GM23338 (cell line): ENCODE data around the gene SLC22A4. TPM values are rescaled to one million over a fixed set of nuclear protein-coding genes. Genes with fewer than 3 reads are reported as not detected.

ENCODE experiments used
- ATAC-seq: fragments of 200-7000 bp; cut with Tn5 transposase; 3 replicates; pipeline ENCODE4 v1.9.1; 2020
- DNase-seq: peaks from one replicate; pipeline ENCODE4 v3.0.0-alpha.2; 2015; ENCODE audit warnings: low spot score
- H2AFZ ChIP-seq: fragments of 200-600 bp; sonication (generic); 2 replicates; pipeline ENCODE4 v1.8.0; 2016; ENCODE audit warnings: antibody characterized with exemption, mild to moderate bottlenecking, moderate library complexity
- H3F3A ChIP-seq: fragments of 200-600 bp; sonication (generic); replicated peaks from 2 replicates; pipeline ENCODE4 v1.8.0; 2017; ENCODE audit warnings: antibody characterized with exemption, mixed run types, low read depth
- H3K27ac ChIP-seq: fragments of 200-600 bp; sonication (generic); 2 replicates; pipeline ENCODE4 v1.6.1; 2016; ENCODE audit warnings: low read depth
- H3K27me3 ChIP-seq: fragments of 200-600 bp; sonication (generic); 2 replicates; pipeline ENCODE4 v1.8.0; 2016; ENCODE audit warnings: mild to moderate bottlenecking, mixed run types, moderate library complexity; ENCODE audit not compliant: insufficient read depth
- H3K36me3 ChIP-seq: fragments of 200-600 bp; sonication (generic); 2 replicates; pipeline ENCODE4 v1.8.0; 2016; ENCODE audit warnings: mild to moderate bottlenecking; ENCODE audit not compliant: insufficient read depth
- H3K4me1 ChIP-seq: fragments of 200-600 bp; sonication (generic); 2 replicates; pipeline ENCODE4 v1.8.0; 2016; ENCODE audit warnings: mild to moderate bottlenecking, moderate library complexity; ENCODE audit not compliant: insufficient read depth
- H3K4me2 ChIP-seq: fragments of 200-600 bp; sonication (generic); 2 replicates; pipeline ENCODE4 v1.7.1; 2017; ENCODE audit warnings: mixed run types
- H3K4me3 ChIP-seq: fragments of 200-600 bp; sonication (generic); 2 replicates; pipeline ENCODE4 v1.6.1; 2016; ENCODE audit warnings: mixed run types
- H3K79me2 ChIP-seq: fragments of 200-600 bp; sonication (generic); replicated peaks from 2 replicates; pipeline ENCODE4 v1.8.0; 2017; ENCODE audit warnings: mild to moderate bottlenecking; ENCODE audit not compliant: insufficient read depth
- H3K9me2 ChIP-seq: fragments of 200-600 bp; sonication (generic); 2 replicates; pipeline ENCODE4 v1.8.0; 2017; ENCODE audit not compliant: insufficient read depth
- H4K20me1 ChIP-seq: fragments of 200-600 bp; sonication (generic); replicated peaks from 2 replicates; pipeline ENCODE4 v1.8.0; 2017; ENCODE audit warnings: mild to moderate bottlenecking; ENCODE audit not compliant: insufficient read depth
- H3K27ac Mint-ChIP-seq: 2 replicates; pipeline ENCODE4 v1.8.0; 2020; ENCODE audit warnings: inconsistent platforms, mild to moderate bottlenecking, moderate library complexity, mixed read lengths
- H3K27me3 Mint-ChIP-seq: 3 replicates; pipeline ENCODE4 v1.8.0; 2022; ENCODE audit warnings: low read depth, mild to moderate bottlenecking, moderate library complexity, mixed read lengths, inconsistent platforms; ENCODE audit not compliant: insufficient read depth, poor library complexity
- H3K36me3 Mint-ChIP-seq: 3 replicates; pipeline ENCODE4 v1.8.0; 2021; ENCODE audit warnings: low read depth, mild to moderate bottlenecking, inconsistent platforms, moderate library complexity, mixed read lengths
- H3K4me1 Mint-ChIP-seq: 3 replicates; pipeline ENCODE4 v1.8.0; 2020; ENCODE audit warnings: mild to moderate bottlenecking, inconsistent platforms, mixed read lengths
- H3K4me3 Mint-ChIP-seq: 3 replicates; pipeline ENCODE4 v1.8.0; 2021; ENCODE audit warnings: moderate library complexity, mild to moderate bottlenecking, inconsistent platforms, mixed read lengths
- H3K9me3 Mint-ChIP-seq: 3 replicates; pipeline ENCODE4 v1.8.0; 2020; ENCODE audit warnings: moderate library complexity, mild to moderate bottlenecking, inconsistent platforms, mixed read lengths
- CTCF ChIP-seq, 2 experiments: fragments of 200-600 bp in 1 of 2; sonication (generic) in 1 of 2; conservative IDR thresholded peaks; 2 replicates each; pipeline versions ENCODE4 v1.5.1 to v1.6.1; 2016 to 2017; ENCODE audit warnings: antibody characterized with exemption in 2 of 2, low read depth in 2 of 2, mild to moderate bottlenecking in 2 of 2, moderate library complexity in 1 of 2
- ETS1 ChIP-seq: IDR thresholded peaks from 2 replicates; pipeline ENCODE4 v1.6.1; 2016; ENCODE audit warnings: antibody characterized with exemption
- EZH2 ChIP-seq: fragments of 200-600 bp; sonication (generic); IDR thresholded peaks from one replicate; pipeline ENCODE4 v1.8.0; 2017; ENCODE audit warnings: antibody characterized with exemption, mild to moderate bottlenecking, low read depth; ENCODE audit not compliant: unreplicated experiment
- JUNB ChIP-seq: IDR thresholded peaks from one replicate; pipeline ENCODE4 v1.6.1; 2016; ENCODE audit warnings: antibody characterized with exemption; ENCODE audit not compliant: unreplicated experiment
- NANOG ChIP-seq: IDR thresholded peaks from 2 replicates; pipeline ENCODE4 v1.6.1; 2016; ENCODE audit warnings: antibody characterized with exemption, borderline replicate concordance
- REST ChIP-seq: IDR thresholded peaks from one replicate; pipeline ENCODE4 v1.6.1; 2018; ENCODE audit warnings: antibody characterized with exemption; ENCODE audit not compliant: unreplicated experiment
- STAT1 ChIP-seq: IDR thresholded peaks from one replicate; pipeline ENCODE4 v1.6.1; 2016; ENCODE audit warnings: antibody characterized with exemption; ENCODE audit not compliant: unreplicated experiment
- ZNF462 ChIP-seq: fragments of 250-450 bp; sonication (Bioruptor Pico); IDR thresholded peaks from 2 replicates; pipeline ENCODE4 v1.5.0; 2020; ENCODE audit warnings: mild to moderate bottlenecking, moderate library complexity
- polyA plus RNA-seq: library from polyadenylated mRNA; unstranded; fragments of >200 nt; fragmentation: Nextera tagmentation; extraction: Ambion mirVana; gene quantifications from 2 replicates; pipeline ENCODE4 v1.2.1, GENCODE V29; 2016
- total RNA-seq: library from RNA; depleted of rRNA; stranded (reverse); fragments of >200 nt; shearing (Covaris generic); gene quantifications from 2 replicates; pipeline ENCODE4 v1.2.3, GENCODE V29; 2014

Gene SLC22A4
- total and polyA plus RNA-seq, 2 experiments from 2014 or later: 0.28 to 0.40 TPM

GRCh38 chr5:132364319-132364718, 70.1 kb downstream of the SLC22A4 start (continued):
- no peak for TF ChIP-seq ETS1
- TF ChIP-seq EZH2: no peak

- TF ChIP-seq JUNB (no peak), REST (no peak), CTCF (conservative IDR thresholded peaks at IDR 0.05; ENCODE audit: low read depth in 2 of 2) (no peak), NANOG (no peak), ZNF462 (CRISPR knock-in tag) (no peak), STAT1 (no peak)
- no peak overlapping the region for H3K4me3 ChIP-seq
- DNase-seq (no peak), ATAC-seq (no peak)
- H3F3A ChIP-seq: no peaks in the 10 kb centered on the region
- no peaks in the 10 kb centered on the region for H3K36me3 Mint-ChIP-seq
- H3K36me3 ChIP-seq: no peaks in the 10 kb centered on the region
- H3K27me3 ChIP-seq: peaks cover 4% of the 10 kb centered on the region
- H3K79me2 ChIP-seq: no peaks in the 10 kb centered on the region
- H3K9me3 Mint-ChIP-seq: no peaks in the 10 kb centered on the region
- H3K27ac ChIP-seq: no peak overlapping the region
- H4K20me1 ChIP-seq: no peaks in the 10 kb centered on the region
- H3K4me3 Mint-ChIP-seq: no peak overlapping the region
- H3K9me2 ChIP-seq: no peaks in the 10 kb centered on the region
- H3K27me3 Mint-ChIP-seq: peaks cover under 1% of the 10 kb centered on the region
- H3K4me1 Mint-ChIP-seq: peaks cover 3% of the 10 kb centered on the region; the same call in 2 of the 3 replicates
- no peak overlapping the region for H3K27ac Mint-ChIP-seq
- no peaks in the 10 kb centered on the region for H3K4me1 ChIP-seq
- H2AFZ ChIP-seq: no peak overlapping the region
- H3K4me2 ChIP-seq: no peak overlapping the region
These were observed 71.0 kb downstream of the SLC22A4 start for GRCh38 chr5:132365213-132365612.
